Muscle of arm (tissue), 12 donors: ENCODE measurements around the gene DTX3L. TPM values are rescaled to one million over a fixed set of nuclear protein-coding genes. Genes with fewer than 3 reads are reported as not detected.
"Not testable (repeated sequence)": the region's sequence is repeated elsewhere in the genome, so short reads cannot be mapped to it uniquely, and the experiment has no call there.

Experiments used
- DNase-seq: peaks from one replicate; pipeline ENCODE4 v3.0.0-alpha.2; 2013
- polyA plus RNA-seq, 12 donors: library from polyadenylated mRNA; unstranded; fragments of 120-200 nt; gene quantifications; one replicate each; pipeline ENCODE4 v1.2.1, GENCODE V29; 2013; ENCODE audit not compliant: insufficient read length in 12 of 12

DTX3L gene
- polyA plus RNA-seq, 12 donors: 7.3 to 12.0 (median 9.1) TPM; not detected in 1

DNA sequence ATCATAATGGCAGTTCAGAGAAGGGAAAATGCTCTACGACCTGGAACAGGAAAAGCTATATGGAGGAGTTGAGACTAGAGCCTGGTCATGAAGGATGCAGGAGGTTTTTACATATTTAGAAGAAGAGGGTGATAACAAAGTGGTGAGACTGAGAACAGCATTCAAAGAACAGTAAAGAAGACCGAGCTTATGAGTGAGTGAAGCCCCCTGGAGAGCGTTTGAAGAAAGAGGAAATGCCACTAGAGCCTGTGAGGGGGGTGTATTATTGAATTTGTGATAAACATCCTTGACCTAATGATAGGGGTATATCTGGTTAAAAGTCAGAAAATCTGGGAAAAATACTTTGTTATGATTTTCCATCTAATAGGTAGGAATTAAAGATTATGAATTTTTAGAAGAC, 4.2 kb upstream of the DTX3L start:
- DNase-seq: no peak

GRCh38 chr3:122560680-122561079, 3.5 kb upstream of the DTX3L start:
- DNase-seq: peak; percentile 52

- no peak for DNase-seq
Observed at GRCh38 chr3:122562923-122563716, 1.0 kb upstream of the DTX3L start.

- DNase-seq: no peak
Observed at GRCh38 chr3:122563717-122564025, 467 bp upstream of the DTX3L start.

DNA sequence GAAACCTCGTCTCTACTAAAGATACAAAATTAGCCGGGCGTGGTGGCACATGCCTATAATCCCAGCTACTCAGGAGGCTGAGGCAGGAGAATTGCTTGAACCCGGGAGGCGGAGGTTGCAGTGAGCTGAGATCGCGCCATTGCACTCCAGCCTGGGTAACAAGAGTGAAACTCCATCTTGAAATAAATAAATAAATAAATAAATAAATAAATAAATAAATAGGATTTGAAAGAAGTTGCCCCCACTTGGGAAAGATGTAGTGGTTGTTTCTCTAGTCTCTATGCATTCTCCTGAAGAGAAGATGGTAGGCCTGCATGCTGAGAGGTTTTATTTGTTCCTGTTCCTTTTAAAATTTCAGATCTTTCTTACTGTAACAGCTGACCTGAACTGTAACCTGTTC, 4.0 kb downstream of the DTX3L start:
- not testable (repeated sequence) for DNase-seq

- DNase-seq: no peak
Observed at GRCh38 chr3:122568755-122569154, 4.6 kb downstream of the DTX3L start.

- DNase-seq: no peak
Observed at GRCh38 chr3:122572940-122573412, 8.8 kb downstream of the DTX3L start.

GRCh38 chr3:122576174-122576940, 12.2 kb downstream of the DTX3L start:
- DNase-seq: no peak

DNA sequence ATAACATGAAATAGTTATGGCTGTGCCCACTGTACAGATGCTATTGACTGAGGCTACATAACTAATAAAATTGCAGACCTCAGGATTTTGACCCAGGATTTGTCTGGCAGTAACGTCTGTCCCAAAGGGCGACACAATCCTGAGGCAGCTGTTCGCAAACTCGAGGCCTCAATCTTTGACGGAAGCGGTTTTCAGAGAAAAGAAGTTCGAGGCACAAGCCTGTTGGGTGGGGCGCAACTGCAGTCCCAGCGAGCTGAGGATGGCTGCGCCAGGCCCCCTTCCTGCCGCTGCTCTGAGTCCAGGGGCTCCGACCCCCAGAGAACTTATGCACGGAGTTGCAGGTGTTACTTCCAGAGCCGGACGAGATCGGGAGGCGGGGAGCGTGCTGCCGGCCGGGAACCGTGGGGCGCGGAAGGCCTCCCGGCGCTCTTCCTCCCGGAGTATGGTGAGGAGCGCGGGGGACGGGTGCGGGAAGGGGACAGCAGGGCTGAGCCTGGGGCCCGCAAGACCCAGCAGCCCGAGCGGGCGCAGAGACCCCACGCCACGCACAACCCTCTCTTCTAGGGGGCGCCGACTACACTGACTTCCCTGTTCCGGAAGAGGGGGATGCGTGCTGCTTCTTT, 13.4 kb downstream of the DTX3L start, which contains the start of gene PARP15:
PARP15 (plus strand) TSS at position 242 of the 623 bp plus-strand sequence; CDS start at position 260, 18 bp downstream.
- no peak for DNase-seq

GRCh38 chr3:122578069-122578740, 14.1 kb downstream of the DTX3L start:
- no peak for DNase-seq

GRCh38 chr3:122580470-122580869, 16.3 kb downstream of the DTX3L start:
- no peak for DNase-seq

GRCh38 chr3:122581622-122582021, 17.5 kb downstream of the DTX3L start:
- DNase-seq: no peak

DNA sequence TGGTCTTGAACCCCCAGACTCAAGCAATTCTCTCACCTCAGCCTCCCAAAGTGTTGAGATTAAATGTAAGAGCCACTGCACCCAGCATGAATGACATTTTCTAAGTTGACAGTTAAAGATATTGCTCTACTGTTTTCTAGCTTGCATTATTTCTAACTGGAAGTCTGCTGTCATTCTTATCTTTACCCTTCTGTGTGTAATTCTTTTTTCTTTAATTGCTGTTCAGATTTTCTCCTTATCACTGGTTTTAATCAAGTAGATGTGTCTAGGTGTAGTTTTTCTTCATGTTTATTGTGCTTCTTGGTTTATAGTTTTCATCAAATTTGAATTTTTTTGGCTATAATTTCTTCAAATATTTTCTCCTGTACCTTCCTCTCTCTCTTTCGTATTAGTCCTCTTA, 18.3 kb downstream of the DTX3L start:
- DNase-seq: no peak

DNA sequence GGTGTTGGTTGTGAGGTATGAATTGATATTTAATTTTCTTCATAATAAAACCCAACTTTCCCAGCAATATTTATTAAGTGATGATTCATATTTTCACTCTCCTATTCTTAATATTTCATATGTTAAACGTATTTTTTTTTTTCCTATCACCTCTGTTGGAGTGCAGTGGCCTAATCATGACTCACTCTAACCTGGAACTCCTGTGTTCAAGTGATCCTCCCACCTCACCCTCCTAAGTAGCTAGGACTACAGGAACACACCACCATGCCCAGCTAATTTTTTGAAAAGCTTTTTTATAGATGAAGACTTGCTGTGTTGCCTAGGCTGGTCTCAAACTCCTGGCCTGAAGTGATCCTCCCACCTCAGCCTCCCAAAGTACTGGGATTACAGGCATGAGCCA, 22.0 kb downstream of the DTX3L start:
- DNase-seq: no peak

DNA sequence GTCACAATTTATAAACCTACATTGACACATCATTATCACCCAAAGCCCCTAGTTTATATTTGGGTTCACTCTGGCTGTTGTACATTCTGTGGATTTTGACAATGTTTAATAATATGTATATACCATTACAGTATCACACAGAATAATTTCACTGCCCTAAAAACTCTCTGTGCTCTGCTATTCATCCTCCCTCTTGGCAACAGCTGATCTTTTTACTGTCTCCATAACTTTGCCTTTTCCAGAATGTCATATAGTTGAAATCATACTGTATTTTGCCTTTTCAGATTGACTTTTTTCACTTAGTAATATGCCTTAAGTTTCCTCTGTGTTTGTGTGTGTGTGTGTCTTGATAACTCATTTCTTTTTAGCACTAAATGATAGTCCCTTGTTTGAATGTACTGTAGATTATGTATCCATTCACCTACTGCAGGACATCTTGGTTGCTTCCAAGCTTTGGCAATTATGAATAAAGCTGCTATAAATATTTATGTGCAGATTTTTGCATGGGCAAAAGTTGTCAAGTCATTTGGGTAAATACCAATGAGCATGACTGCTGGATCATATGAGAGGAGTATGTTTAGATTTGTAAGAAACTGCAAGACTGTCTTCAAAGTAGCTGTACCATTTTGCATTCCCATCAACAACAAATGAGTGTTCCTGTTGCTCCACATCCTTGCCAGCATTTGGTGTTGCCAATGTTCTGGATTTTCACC, 22.8 kb downstream of the DTX3L start:
- DNase-seq: no peak

DNA sequence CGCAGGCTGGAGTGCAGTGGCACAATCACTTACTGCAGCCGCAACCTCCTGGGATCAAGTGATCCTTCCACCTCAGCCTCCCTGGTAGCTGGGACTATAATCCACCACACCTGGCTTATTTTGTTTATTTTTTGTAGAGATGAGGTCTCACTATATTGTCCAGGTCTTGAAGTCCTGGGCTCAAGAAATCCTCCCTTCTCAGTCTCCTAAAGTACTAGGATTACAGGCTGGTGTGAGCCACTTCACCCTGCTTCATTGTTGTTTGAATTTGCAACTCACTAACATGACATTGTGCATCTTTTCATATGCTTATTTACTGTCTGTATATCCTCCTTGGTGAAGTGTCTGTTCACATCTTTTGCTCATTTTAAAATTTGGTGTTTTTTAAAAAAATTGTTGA, 23.4 kb downstream of the DTX3L start:
- no peak for DNase-seq

GRCh38 chr3:122589297-122589696, 25.2 kb downstream of the DTX3L start:
- DNase-seq: no peak

GRCh38 chr3:122590610-122591009, 26.5 kb downstream of the DTX3L start:
- DNase-seq: no peak

DNA sequence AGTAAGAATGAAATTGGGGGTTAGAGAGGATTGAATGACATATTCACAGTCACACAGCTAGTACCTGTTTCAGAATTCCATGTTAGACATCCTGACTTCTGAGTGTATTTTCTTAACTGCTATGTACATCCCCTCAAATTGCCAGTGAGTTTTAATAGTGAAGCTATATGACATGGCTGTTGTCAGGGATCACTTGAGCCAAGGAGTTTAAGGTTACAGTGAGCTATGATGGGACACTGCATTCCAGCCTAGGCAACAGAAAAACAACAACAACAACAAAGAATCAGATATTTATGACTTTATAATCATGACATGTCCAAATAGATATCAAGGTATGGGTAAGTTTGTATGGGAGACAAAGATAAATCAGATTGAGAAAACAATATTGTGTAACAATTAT, 29.9 kb downstream of the DTX3L start:
- DNase-seq: no peak

GRCh38 chr3:122598151-122598550, 34.0 kb downstream of the DTX3L start:
- no peak for DNase-seq

- no peak for DNase-seq
Observed at GRCh38 chr3:122598556-122598955, 34.4 kb downstream of the DTX3L start.
